ENCODE results near the gene HDDC2. TPM values are rescaled to one million over a fixed set of nuclear protein-coding genes. Genes with fewer than 3 reads are reported as not detected.

Gene HDDC2
- total and polyA plus RNA-seq, 3 donors from 2014 or later = 61.3 to 112 (median 89.6) TPM

- Histone ChIP-seq H3K36me3 (ENCODE audit: low read depth, missing control alignments) (no peaks in the 10 kb centered on the region), H3K4me3 (no peak overlapping the region), H3K27me3 (no peaks in the 10 kb centered on the region), H3K9me3 (no peaks in the 10 kb centered on the region), H3K27ac (no peak overlapping the region), H3K4me1 (no peaks in the 10 kb centered on the region)
- TF ChIP-seq POLR2A (IDR thresholded peaks at IDR 0.05) (no peak), CTCF (IDR thresholded peaks at IDR 0.05) (no peak)
- intact Hi-C loops (cut with DNase I; ENCODE audit: low total_unique reads) = no loop called here
- no peak for DNase-seq
- WGBS, 2 donors = 82 to 84% methylated on average over 6 of the region's 6 CpGs
Measured at GRCh38 chr6:125307964-125308615, 6.3 kb upstream of the HDDC2 start.

DNA sequence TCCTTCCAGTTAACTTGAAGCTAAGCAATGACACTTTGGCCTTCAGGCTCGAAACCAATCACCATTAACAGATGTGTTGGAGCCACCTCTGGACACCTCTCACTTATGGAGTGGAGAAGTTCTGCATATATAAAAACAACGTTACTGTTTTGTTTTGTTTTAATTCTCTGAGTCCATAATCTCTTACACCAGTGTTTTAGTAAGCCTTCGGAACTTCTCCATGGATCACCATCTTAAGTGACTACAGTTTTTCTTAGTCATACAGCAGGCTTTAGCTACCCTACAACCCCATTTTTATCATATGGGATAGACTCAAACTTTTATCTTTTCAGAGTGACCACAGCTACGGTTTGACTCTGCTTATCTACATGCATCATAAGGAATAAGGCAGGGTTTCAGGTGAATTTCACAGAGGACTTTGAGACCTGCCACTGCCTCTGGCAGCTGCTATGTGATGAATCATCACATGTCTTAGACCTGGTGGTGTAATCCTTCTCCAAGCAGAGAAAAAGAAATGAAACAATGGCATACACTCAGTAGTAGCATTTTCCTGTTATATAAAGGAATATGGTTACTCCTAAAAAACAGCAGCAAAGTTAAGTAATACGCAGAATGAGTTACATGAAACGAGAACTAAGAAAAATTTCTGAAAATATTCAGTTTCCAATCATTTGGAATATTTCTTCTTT lies 5.5 kb upstream of the HDDC2 start:
- 75 to 91% methylated on average over 6 of the region's 6 CpGs for WGBS, 2 donors
- no peaks in the 10 kb centered on the region for H3K9me3 ChIP-seq
- no peak for TF ChIP-seq CTCF (IDR thresholded peaks at IDR 0.05)
- no peak for TF ChIP-seq POLR2A (IDR thresholded peaks at IDR 0.05)

DNA sequence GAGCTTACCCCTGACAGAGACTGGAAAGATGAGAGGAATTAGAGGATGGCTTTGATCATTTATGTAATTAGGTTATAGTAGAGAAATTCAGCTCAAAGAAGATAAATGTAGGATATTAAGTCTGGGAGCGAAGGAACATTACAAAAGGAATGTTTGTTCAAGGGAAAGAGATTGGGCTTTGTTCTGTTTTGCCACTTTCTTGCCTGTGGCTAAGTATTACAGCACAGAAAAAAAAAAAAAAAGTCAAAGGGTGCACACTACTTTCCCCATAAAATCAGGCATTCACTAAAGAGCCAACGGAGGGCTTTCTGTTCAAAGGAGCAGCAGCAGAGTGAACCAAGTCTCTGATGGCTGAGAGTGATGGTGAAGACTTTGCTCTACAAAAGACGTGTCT lies 5.0 kb upstream of the HDDC2 start:
- no peak overlapping the region for H3K4me3 ChIP-seq

More for the DNA sequence above, 5.5 kb upstream of the HDDC2 start:
- intact Hi-C loops (cut with DNase I; ENCODE audit: low total_unique reads) = no loop called here
- no peak for DNase-seq
- Histone ChIP-seq H3K27ac (no peak overlapping the region), H3K4me3 (no peak overlapping the region), H3K4me1 (no peaks in the 10 kb centered on the region), H3K27me3 (no peaks in the 10 kb centered on the region), H3K36me3 (ENCODE audit: low read depth, missing control alignments) (no peaks in the 10 kb centered on the region)

DNA sequence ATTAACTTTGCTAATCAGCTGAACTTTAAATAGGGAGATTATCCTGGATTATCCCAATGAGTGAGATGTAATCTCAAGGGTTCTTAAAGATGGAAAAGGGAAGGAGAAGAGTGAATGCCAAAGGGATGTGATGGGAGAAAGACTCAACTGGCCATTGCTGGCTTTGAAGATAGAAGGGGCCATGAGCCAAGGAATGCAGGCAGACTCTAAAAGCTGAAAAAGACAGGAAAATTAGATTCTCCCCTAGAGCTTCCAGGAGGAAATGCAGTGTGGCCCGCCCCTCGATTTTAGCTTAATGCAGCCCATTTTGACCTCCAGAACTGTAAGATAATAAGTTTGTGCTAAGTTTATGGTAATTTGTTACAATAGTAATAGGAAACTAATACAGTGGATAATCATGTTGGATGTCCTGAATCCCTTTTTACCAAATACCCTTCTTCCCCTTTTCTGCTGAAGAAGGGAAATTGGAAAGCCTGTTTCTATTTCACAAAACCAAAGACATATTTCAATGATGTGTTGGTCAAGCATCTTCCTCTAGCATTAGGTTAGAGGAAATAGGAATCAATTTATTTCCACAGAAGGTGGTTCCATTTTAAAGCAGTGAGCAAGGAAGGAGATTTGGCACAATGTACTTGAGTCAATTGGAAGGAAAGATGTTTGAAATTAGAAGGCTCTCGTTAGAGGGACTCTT lies 3.3 kb upstream of the HDDC2 start:
- no peak for DNase-seq
- Histone ChIP-seq H3K4me3 (no peak overlapping the region), H3K9me3 (no peaks in the 10 kb centered on the region), H3K27me3 (no peaks in the 10 kb centered on the region), H3K36me3 (ENCODE audit: low read depth, missing control alignments) (no peaks in the 10 kb centered on the region), H3K4me1 (peaks cover 9% of the 10 kb centered on the region), H3K27ac (no peak overlapping the region)
- no peak for TF ChIP-seq CTCF (IDR thresholded peaks at IDR 0.05)
- no peak for TF ChIP-seq POLR2A (IDR thresholded peaks at IDR 0.05)
- 84 to 86% methylated on average over 3 of the region's 3 CpGs for WGBS, 2 donors
- intact Hi-C loops (cut with DNase I; ENCODE audit: low total_unique reads) = no loop called here

More for the DNA sequence above, 5.0 kb upstream of the HDDC2 start:
- Histone ChIP-seq H3K36me3 (ENCODE audit: low read depth, missing control alignments) (no peaks in the 10 kb centered on the region), H3K4me1 (no peaks in the 10 kb centered on the region), H3K27ac (no peak overlapping the region), H3K9me3 (no peaks in the 10 kb centered on the region), H3K27me3 (no peaks in the 10 kb centered on the region)
- TF ChIP-seq CTCF (IDR thresholded peaks at IDR 0.05) (no peak), POLR2A (IDR thresholded peaks at IDR 0.05) (no peak)
- DNase-seq = no peak
- intact Hi-C loops (cut with DNase I; ENCODE audit: low total_unique reads) = no loop called here
- WGBS, 2 donors = 73 to 79% methylated on average over 3 of the region's 3 CpGs

Measured in testis (tissue), 3 donors.